ENCODE measurements around the gene ZNF556.

GRCh38 chr19:2858864-2859263, 8.3 kb upstream of the ZNF556 start:
- no peak for TF ChIP-seq POLR2AphosphoS5 (IDR thresholded peaks at IDR 0.05; ENCODE audit: insufficient read depth in 1 of 2, low read depth in 1 of 2)
- no peak for TF ChIP-seq CTCF (IDR thresholded peaks at IDR 0.05)

Measured in vagina (tissue), 2 donors.